SK-N-SH (cell line): ENCODE data around the gene CAPS. TPM values are rescaled to one million over a fixed set of nuclear protein-coding genes. Genes with fewer than 3 reads are reported as not detected.

Experiments
- CTCF ChIA-PET: fragments of 300-600, 350-600 bp; formaldehyde crosslinking; extraction: SDS; loops from one replicate; lab custom pipeline; 2021; lab: Yijun Ruan, JAX
- POLR2A ChIA-PET: fragments of 350-600 bp; sonication (Branson Sonifier 250); formaldehyde crosslinking; extraction: SDS; loops from one replicate; lab custom pipeline; 2020; ENCODE audit warnings: antibody characterized with exemption, inconsistent platforms; lab: Yijun Ruan, JAX
- DNase-seq: peaks from one replicate; pipeline ENCODE4 v3.0.0; 2012
- H2AFZ ChIP-seq: fragments of 200-600 bp; sonication (generic); 2 replicates; pipeline ENCODE4 v1.8.1; 2016; ENCODE audit warnings: antibody characterized with exemption, mild to moderate bottlenecking, low read depth
- H3F3A ChIP-seq: fragments of 200-600 bp; sonication (generic); replicated peaks from 2 replicates; pipeline ENCODE3; 2016; ENCODE audit warnings: antibody characterized with exemption, mild to moderate bottlenecking; ENCODE audit not compliant: insufficient read depth
- H3K27ac ChIP-seq, 2 experiments: fragments of 200-500 bp in 1 of 2; fragments of 200-600 bp in 1 of 2; sonication (Bioruptor generic) in 1 of 2; sonication (generic), shearing (Covaris generic) in 1 of 2; 2 replicates each; pipeline versions ENCODE4 v1.5.1 to v1.6.1; 2014 to 2016; ENCODE audit warnings: low read depth in 2 of 2, inconsistent platforms in 1 of 2, low read length in 1 of 2, mild to moderate bottlenecking in 1 of 2, mixed read lengths in 1 of 2
- H3K27me3 ChIP-seq: fragments of 200-600 bp; sonication (generic), shearing (Covaris generic); 2 replicates; pipeline ENCODE4 v1.6.1; 2016; ENCODE audit warnings: mixed run types; ENCODE audit not compliant: insufficient read depth
- H3K36me3 ChIP-seq, 2 experiments: fragments of 200-500 bp in 1 of 2; fragments of 200-600 bp in 1 of 2; sonication (Bioruptor generic) in 1 of 2; sonication (generic) in 1 of 2; replicated peaks in 1 of 2; 2 replicates each; pipeline versions ENCODE3 to v1.5.1; 2014 to 2016; ENCODE audit warnings: low read length in 1 of 2, mild to moderate bottlenecking in 1 of 2; ENCODE audit not compliant: insufficient read depth in 2 of 2, control insufficient read depth in 1 of 2
- H3K4me1 ChIP-seq, 2 experiments: fragments of 200-500 bp in 1 of 2; fragments of 200-600 bp in 1 of 2; sonication (Bioruptor generic) in 1 of 2; sonication (generic), shearing (Covaris generic) in 1 of 2; 2 replicates each; pipeline versions ENCODE4 v1.5.1 to v1.6.1; 2014 to 2016; ENCODE audit warnings: low read depth in 1 of 2, low read length in 1 of 2, mixed run types in 1 of 2; ENCODE audit not compliant: insufficient read depth in 2 of 2, control insufficient read depth in 1 of 2
- H3K4me2 ChIP-seq: fragments of 200-600 bp; sonication (generic), shearing (Covaris generic); 2 replicates; pipeline ENCODE4 v1.6.1; 2017; ENCODE audit warnings: mixed run types
- H3K4me3 ChIP-seq, 2 experiments: fragments of 200-500 bp in 1 of 2; fragments of 200-600 bp in 1 of 2; sonication (Bioruptor generic) in 1 of 2; sonication (generic), shearing (Covaris generic) in 1 of 2; 2 replicates each; pipeline versions ENCODE4 v1.5.1 to v1.8.1; 2014 to 2016; ENCODE audit warnings: low read depth in 2 of 2, inconsistent platforms in 1 of 2, low read length in 1 of 2, mild to moderate bottlenecking in 1 of 2, mixed read lengths in 1 of 2, moderate library complexity in 1 of 2
- H3K79me2 ChIP-seq: fragments of 200-600 bp; sonication (generic); 2 replicates; pipeline ENCODE4 v1.8.1; 2017; ENCODE audit warnings: mild to moderate bottlenecking; ENCODE audit not compliant: insufficient read depth
- H3K9ac ChIP-seq: fragments of 200-600 bp; sonication (generic); 2 replicates; pipeline ENCODE4 v1.6.1; 2017; ENCODE audit warnings: mixed run types
- H3K9me2 ChIP-seq: fragments of 200-600 bp; sonication (generic); 2 replicates; pipeline ENCODE4 v1.6.1; 2017; ENCODE audit warnings: mixed run types
- H3K9me3 ChIP-seq: fragments of 200-600 bp; sonication (generic); 2 replicates; pipeline ENCODE4 v1.6.1; 2017; ENCODE audit warnings: mixed run types, mild to moderate bottlenecking, moderate library complexity
- H4K20me1 ChIP-seq: fragments of 200-600 bp; sonication (generic); 2 replicates; pipeline ENCODE4 v1.6.1; 2017; ENCODE audit warnings: mild to moderate bottlenecking, mixed run types; ENCODE audit not compliant: insufficient read depth
- ELF1 ChIP-seq: IDR thresholded peaks from 2 replicates; pipeline ENCODE4 v1.4.0; 2012
- EP300 ChIP-seq, 2 experiments: IDR thresholded peaks; 2 replicates each; pipeline versions ENCODE4 v1.4.0 to v1.6.1; 2012; ENCODE audit warnings: borderline replicate concordance in 1 of 2, low read depth in 1 of 2, low read length in 1 of 2
- EZH2phosphoT487 ChIP-seq: fragments of 200-600 bp; sonication (generic); IDR thresholded peaks from 2 replicates; pipeline ENCODE4 v1.6.1; 2017; ENCODE audit warnings: low read depth, mixed run types, mild to moderate bottlenecking, antibody characterized with exemption, moderate library complexity, borderline replicate concordance
- FOSL2 ChIP-seq: IDR thresholded peaks from 2 replicates; pipeline ENCODE4 v1.4.0; 2012; ENCODE audit warnings: low read depth, mild to moderate bottlenecking, moderate library complexity, borderline replicate concordance
- FOXJ3 ChIP-seq: sonication (generic); formaldehyde crosslinking; IDR thresholded peaks from 2 replicates; pipeline ENCODE4 v1.5.1; 2020; ENCODE audit warnings: mild to moderate bottlenecking, missing genetic modification reagents
- FOXM1 ChIP-seq: IDR thresholded peaks from 2 replicates; pipeline ENCODE4 v1.4.0; 2012; ENCODE audit warnings: low read depth, mild to moderate bottlenecking
- GATA2 ChIP-seq: sonication (generic); formaldehyde crosslinking; IDR thresholded peaks from 2 replicates; pipeline ENCODE4 v1.5.0; 2020; ENCODE audit warnings: mild to moderate bottlenecking, missing genetic modification reagents
- IRF3 ChIP-seq: fragments of 150-350 bp; IDR thresholded peaks from 2 replicates; pipeline ENCODE4 v1.6.1; 2016; ENCODE audit warnings: mild to moderate bottlenecking, low read depth, low read length
- JUND ChIP-seq: IDR thresholded peaks from 2 replicates; pipeline ENCODE4 v1.4.0; 2012
- MAX ChIP-seq: IDR thresholded peaks from 2 replicates; pipeline ENCODE4 v1.4.0; 2012; ENCODE audit warnings: low read depth
- MEF2A ChIP-seq: IDR thresholded peaks from 2 replicates; pipeline ENCODE4 v1.4.0; 2012; ENCODE audit warnings: low read depth, borderline replicate concordance
- NFIC ChIP-seq: IDR thresholded peaks from 2 replicates; pipeline ENCODE4 v1.4.0; 2012; ENCODE audit warnings: borderline replicate concordance
- POLR2AphosphoS5 ChIP-seq: IDR thresholded peaks from 2 replicates; pipeline ENCODE4 v1.6.1; 2012; ENCODE audit warnings: low read depth, low read length
- RAD21 ChIP-seq: IDR thresholded peaks from 2 replicates; pipeline ENCODE4 v1.6.1; 2012; ENCODE audit warnings: mild to moderate bottlenecking, low read length
- SIN3A ChIP-seq: IDR thresholded peaks from 2 replicates; pipeline ENCODE4 v1.6.1; 2012; ENCODE audit warnings: low read depth, mild to moderate bottlenecking, low read length, moderate library complexity, borderline replicate concordance
- SMC3 ChIP-seq: IDR thresholded peaks from 2 replicates; pipeline ENCODE4 v1.6.1; 2012; ENCODE audit warnings: low read depth, low read length, improper control_type of control experiment
- TAF1 ChIP-seq: IDR thresholded peaks from 2 replicates; pipeline ENCODE4 v1.6.1; 2012; ENCODE audit warnings: low read depth, mild to moderate bottlenecking, low read length, moderate library complexity, borderline replicate concordance
- TCF12 ChIP-seq: IDR thresholded peaks from 2 replicates; pipeline ENCODE4 v1.4.0; 2012
- TEAD4 ChIP-seq: IDR thresholded peaks from 2 replicates; pipeline ENCODE4 v1.4.0; 2012; ENCODE audit warnings: mild to moderate bottlenecking, borderline replicate concordance; ENCODE audit not compliant: insufficient read depth
- WGBS: methylation state at CpG from one replicate; pipeline ENCODE4 v1.1.6; 2017; ENCODE audit warnings: low lambda C conversion rate; 5-methylcytosine and 5-hydroxymethylcytosine counted together
- polyA plus RNA-seq, 3 experiments: library from polyadenylated mRNA; depleted of rRNA; stranded (reverse); fragments of >200 nt; gene quantifications; 2 replicates each; pipeline ENCODE4 v1.2.3, GENCODE V29; 2012
- TF ChIP-seq, protein P1 (sequence below): IDR thresholded peaks from 2 replicates; pipeline ENCODE4; 2012

The CAPS gene
- polyA plus RNA-seq, 1 of the 3 experiments (the other 2 are of a cell fraction): 13.4 TPM

GRCh38 chr19:5867201-5868136 lies 46.6 kb upstream of the CAPS start:
- Histone ChIP-seq H3K27me3 (no peaks in the 10 kb centered on the region), H3F3A (no peaks in the 10 kb centered on the region), H3K9me3 (no peaks in the 10 kb centered on the region), H3K4me3 (no peak overlapping the region), H3K9ac (no peak overlapping the region), H3K4me2 (no peak overlapping the region), H3K9me2 (no peaks in the 10 kb centered on the region), H3K36me3 (no peaks in the 10 kb centered on the region), H2AFZ (no peak overlapping the region), H3K79me2 (no peaks in the 10 kb centered on the region), H4K20me1 (no peaks in the 10 kb centered on the region), H3K4me1 (no peaks in the 10 kb centered on the region), H3K27ac (no peak overlapping the region)
- TF ChIP-seq TEAD4: no peak
- TF ChIP-seq IRF3: no peak
- TF ChIP-seq ELF1: no peak
- no peak for TF ChIP-seq TAF1
- TF ChIP-seq, protein P1, sequence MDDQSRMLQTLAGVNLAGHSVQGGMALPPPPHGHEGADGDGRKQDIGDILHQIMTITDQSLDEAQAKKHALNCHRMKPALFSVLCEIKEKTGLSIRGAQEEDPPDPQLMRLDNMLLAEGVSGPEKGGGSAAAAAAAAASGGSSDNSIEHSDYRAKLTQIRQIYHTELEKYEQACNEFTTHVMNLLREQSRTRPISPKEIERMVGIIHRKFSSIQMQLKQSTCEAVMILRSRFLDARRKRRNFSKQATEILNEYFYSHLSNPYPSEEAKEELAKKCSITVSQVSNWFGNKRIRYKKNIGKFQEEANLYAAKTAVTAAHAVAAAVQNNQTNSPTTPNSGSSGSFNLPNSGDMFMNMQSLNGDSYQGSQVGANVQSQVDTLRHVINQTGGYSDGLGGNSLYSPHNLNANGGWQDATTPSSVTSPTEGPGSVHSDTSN: no peak
- TF ChIP-seq RAD21: no peak
- TF ChIP-seq EZH2phosphoT487: no peak
- no peak for TF ChIP-seq GATA2 (CRISPR knock-in tag)
- TF ChIP-seq EP300 (IDR thresholded peaks at IDR 0.05; ENCODE audit: borderline replicate concordance in 1 of 2, low read depth in 1 of 2, low read length in 1 of 2): no peak
- no peak for TF ChIP-seq FOSL2
- no peak for TF ChIP-seq JUND
- no peak for TF ChIP-seq MEF2A
- no peak for TF ChIP-seq MAX
- TF ChIP-seq SIN3A: no peak
- TF ChIP-seq POLR2AphosphoS5: no peak
- no peak for TF ChIP-seq SMC3
- TF ChIP-seq FOXM1: no peak
- no peak for TF ChIP-seq FOXJ3 (CRISPR knock-in tag)
- no peak for TF ChIP-seq NFIC
- no peak for TF ChIP-seq TCF12
- POLR2A ChIA-PET: no interaction called here
- DNase-seq: no peak
- CTCF ChIA-PET: interaction anchor here (0.6 to 1.0 kb wide), 2 partner anchors 19 to 63 kb away, joined by 3 to 4 read pairs; no protein-coding TSS in a partner anchor
- 69% methylated on average over 11 of the region's 31 CpGs for WGBS
